Neutrophil (primary cell): Measurements from ENCODE around the gene CCDC146.
A peak's percentile ranks its signal among the peaks of the same experiment; 100 is the strongest.

Experiments used
- H3K27ac ChIP-seq: fragments of 200-600 bp; sonication (generic); 2 replicates; pipeline ENCODE4 v1.5.1; 2016; ENCODE audit warnings: mild to moderate bottlenecking, moderate library complexity
- H3K27me3 ChIP-seq: fragments of 200-600 bp; sonication (generic); 2 replicates; pipeline ENCODE4 v1.6.0; 2016; ENCODE audit warnings: mild to moderate bottlenecking
- H3K36me3 ChIP-seq: fragments of 200-600 bp; sonication (generic); 2 replicates; pipeline ENCODE4 v1.5.1; 2017
- H3K4me1 ChIP-seq, 2 experiments: fragments of 200-600 bp in 1 of 2; sonication (generic) in 1 of 2; 1 replicate in 1 of 2; 2 replicates in 1 of 2; pipeline versions ENCODE4 v1.5.1 to v1.6.1; 2013 to 2016; ENCODE audit warnings: low read depth in 1 of 2, low read length in 1 of 2, mild to moderate bottlenecking in 1 of 2, moderate library complexity in 1 of 2; ENCODE audit not compliant: control insufficient read depth in 1 of 2, insufficient read depth in 1 of 2
- H3K4me3 ChIP-seq, 2 experiments: fragments of 200-600 bp in 1 of 2; sonication (generic) in 1 of 2; 1 replicate in 1 of 2; 2 replicates in 1 of 2; pipeline ENCODE4 v1.5.1; 2013 to 2016; ENCODE audit warnings: low read depth in 1 of 2, low read length in 1 of 2, mild to moderate bottlenecking in 1 of 2, moderate library complexity in 1 of 2
- H3K9me3 ChIP-seq: fragments of 200-600 bp; sonication (generic); 2 replicates; pipeline ENCODE4 v1.5.1; 2016
- TF ChIP-seq, protein P1 (sequence below): fragments of 200-600 bp; sonication (generic); IDR thresholded peaks from 2 replicates; pipeline ENCODE4 v1.5.1; 2016; ENCODE audit warnings: antibody characterized with exemption

CCDC146 gene

DNA sequence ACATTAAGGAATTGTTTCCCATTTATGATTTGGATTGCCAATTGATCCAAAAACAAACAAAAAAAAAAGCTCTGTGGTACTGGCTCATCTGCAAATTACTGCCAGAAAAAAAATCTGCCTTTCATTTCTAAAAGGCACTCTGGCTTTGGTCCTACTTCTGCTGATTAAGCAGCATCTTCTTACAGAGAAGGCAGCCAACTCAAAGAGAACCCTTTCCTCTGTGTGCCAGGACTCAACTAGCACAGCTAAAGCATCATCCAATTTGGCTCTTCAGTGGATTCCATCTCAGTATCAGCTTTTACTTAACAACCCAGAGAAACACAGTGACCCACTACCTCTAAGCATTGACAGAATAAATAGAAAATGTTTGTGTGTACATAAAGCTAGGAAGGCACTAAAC is 213.2 kb downstream of the CCDC146 start:
- Histone ChIP-seq H3K27me3 (no peaks in the 10 kb centered on the region), H3K4me3 (no peak overlapping the region), H3K27ac (peak overlapping the region; percentile 64), H3K36me3 (no peaks in the 10 kb centered on the region), H3K4me1 (peaks cover 54% of the 10 kb centered on the region in 2 experiments), H3K9me3 (no peaks in the 10 kb centered on the region)
- TF ChIP-seq, protein P1, sequence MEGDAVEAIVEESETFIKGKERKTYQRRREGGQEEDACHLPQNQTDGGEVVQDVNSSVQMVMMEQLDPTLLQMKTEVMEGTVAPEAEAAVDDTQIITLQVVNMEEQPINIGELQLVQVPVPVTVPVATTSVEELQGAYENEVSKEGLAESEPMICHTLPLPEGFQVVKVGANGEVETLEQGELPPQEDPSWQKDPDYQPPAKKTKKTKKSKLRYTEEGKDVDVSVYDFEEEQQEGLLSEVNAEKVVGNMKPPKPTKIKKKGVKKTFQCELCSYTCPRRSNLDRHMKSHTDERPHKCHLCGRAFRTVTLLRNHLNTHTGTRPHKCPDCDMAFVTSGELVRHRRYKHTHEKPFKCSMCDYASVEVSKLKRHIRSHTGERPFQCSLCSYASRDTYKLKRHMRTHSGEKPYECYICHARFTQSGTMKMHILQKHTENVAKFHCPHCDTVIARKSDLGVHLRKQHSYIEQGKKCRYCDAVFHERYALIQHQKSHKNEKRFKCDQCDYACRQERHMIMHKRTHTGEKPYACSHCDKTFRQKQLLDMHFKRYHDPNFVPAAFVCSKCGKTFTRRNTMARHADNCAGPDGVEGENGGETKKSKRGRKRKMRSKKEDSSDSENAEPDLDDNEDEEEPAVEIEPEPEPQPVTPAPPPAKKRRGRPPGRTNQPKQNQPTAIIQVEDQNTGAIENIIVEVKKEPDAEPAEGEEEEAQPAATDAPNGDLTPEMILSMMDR: no peak

DNA sequence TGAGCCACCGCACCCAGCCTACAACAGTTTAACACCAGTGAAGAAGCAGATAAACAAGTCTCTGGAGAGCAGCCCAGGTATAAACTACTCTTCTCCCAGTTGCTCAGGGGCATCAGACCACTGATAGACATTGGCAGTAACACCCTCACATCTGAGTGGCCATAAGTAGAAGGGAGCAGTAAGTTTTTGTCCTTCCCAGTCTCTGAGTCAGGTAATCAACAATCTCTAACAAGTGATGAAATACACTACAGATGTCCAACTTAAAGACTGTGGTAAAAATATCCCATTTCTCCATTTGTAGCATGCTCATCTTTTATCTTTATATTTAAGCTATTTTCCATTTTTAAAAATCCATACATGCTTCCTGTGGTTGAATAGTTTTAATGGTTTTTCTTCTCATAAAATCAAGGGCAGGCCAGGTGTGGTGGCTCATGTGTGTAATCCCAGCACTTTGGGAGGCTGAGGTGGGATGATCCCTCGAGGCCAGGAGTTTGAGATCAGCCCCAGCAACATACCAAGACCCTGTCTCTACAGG is 215.1 kb downstream of the CCDC146 start:
- H3K27ac ChIP-seq: peak overlapping the region; percentile 53
- no peaks in the 10 kb centered on the region for H3K36me3 ChIP-seq
- TF ChIP-seq, protein P1: no peak

DNA sequence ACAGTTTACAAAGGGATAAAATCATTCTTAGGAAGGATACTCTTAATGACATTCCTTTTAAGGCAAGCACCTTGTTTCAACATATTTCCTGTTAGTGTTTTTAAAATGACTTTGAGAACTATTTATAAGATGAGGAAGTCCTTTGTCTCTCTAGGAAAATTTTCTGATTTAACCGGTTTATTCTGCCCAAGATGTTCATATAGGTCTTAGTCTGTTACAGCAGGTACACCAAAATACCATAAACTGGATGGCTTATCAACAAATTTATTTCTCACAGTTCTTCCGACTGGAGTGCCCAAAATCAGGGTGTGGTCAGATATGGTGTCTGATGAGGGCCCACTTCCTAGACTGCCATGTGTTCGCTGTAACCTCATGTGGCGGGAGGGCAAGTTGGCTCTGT is 215.8 kb downstream of the CCDC146 start:
- Histone ChIP-seq H3K4me1 (peaks cover 40% of the 10 kb centered on the region in 2 experiments), H3K4me3 (peak overlapping the region; percentile 16 to 37), H3K9me3 (no peaks in the 10 kb centered on the region), H3K27ac (peak overlapping the region; percentile 53), H3K36me3 (no peaks in the 10 kb centered on the region), H3K27me3 (no peaks in the 10 kb centered on the region)
- TF ChIP-seq, protein P1: no peak

More for the DNA sequence above, 215.1 kb downstream of the CCDC146 start:
- Histone ChIP-seq H3K27me3 (no peaks in the 10 kb centered on the region), H3K4me1 (peaks cover 40% of the 10 kb centered on the region in 2 experiments), H3K4me3 (peak overlapping the region in 1 of 2 experiments; percentile 37), H3K9me3 (no peaks in the 10 kb centered on the region)

DNA sequence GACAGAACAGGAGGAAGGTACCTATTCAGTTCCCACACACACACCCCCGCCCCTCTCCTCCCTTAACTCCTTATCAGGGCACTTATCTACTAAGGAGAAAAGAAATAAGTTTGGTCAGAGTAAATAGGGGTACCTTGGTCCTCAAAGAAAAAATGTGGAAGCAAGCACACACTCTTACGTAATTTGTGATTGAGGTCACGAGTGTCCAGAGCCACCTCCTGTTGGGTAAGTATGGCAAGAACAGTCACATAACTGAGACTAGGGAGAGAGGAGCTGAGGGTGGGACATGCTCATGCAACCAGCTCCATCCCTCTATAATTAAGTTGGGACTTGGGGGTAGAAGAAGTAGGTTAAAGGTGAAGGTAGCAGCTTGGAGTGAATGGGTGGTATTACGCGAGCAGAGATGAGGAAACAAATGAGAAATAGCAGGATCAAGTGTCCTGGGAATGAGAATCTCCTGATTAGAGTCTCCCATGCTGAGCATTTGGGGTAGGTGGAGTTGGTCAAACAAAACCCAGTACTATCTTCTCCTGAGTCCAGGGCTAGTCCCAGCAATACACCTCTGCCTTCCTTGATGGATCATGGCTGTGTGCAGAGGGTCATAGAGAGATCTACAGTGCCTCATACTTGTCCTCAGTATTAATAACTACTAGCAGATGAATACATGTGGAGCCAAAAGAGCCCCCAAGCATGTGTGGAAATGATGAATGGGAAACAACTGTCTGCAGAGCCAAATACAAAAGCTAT is 216.6 kb downstream of the CCDC146 start:
- H3K9me3 ChIP-seq: no peaks in the 10 kb centered on the region
- TF ChIP-seq, protein P1: no peak
- peaks cover 40% of the 10 kb centered on the region in 2 experiments for H3K4me1 ChIP-seq

DNA sequence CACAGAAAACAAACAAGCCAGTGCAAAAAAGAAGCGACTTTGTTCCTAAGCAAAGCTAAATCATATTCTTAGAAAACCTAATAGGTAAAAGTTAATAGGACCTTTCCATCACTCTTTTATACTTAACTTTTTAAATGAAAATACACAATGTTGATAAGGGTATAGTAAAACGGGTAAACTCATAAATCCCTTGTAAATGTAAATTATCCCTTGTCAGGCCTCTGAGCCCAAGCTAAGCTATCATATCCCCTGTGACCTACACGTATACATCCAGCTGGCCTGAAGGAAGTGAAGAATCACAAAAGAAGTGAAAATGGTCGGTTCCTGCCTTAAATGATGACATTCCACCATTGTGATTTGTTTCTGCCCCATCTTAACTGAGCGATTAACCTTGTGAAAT is 217.3 kb downstream of the CCDC146 start:
- Histone ChIP-seq H3K9me3 (no peaks in the 10 kb centered on the region), H3K27ac (no peak overlapping the region), H3K4me3 (no peak overlapping the region), H3K36me3 (no peaks in the 10 kb centered on the region), H3K27me3 (no peaks in the 10 kb centered on the region), H3K4me1 (peaks cover 40% of the 10 kb centered on the region in 2 experiments)
- TF ChIP-seq, protein P1: no peak

More for the DNA sequence above, 216.6 kb downstream of the CCDC146 start:
- Histone ChIP-seq H3K4me3 (peak overlapping the region in 1 of 2 experiments; percentile 37), H3K36me3 (no peaks in the 10 kb centered on the region), H3K27me3 (no peaks in the 10 kb centered on the region), H3K27ac (peak overlapping the region; percentile 53)
